SJSA1 (cell line): Measurements from ENCODE around the gene SLC43A2. TPM values are rescaled to one million over a fixed set of nuclear protein-coding genes. Genes with fewer than 3 reads are reported as not detected.

ENCODE experiments used
- DNase-seq, 2 experiments: peaks; one replicate each; pipeline ENCODE4 v3.0.0-alpha.2; 2015 to 2020; ENCODE audit warnings: low spot score in 2 of 2, low read depth in 1 of 2
- H3K27ac ChIP-seq: fragments of 250-450 bp; sonication (Bioruptor Pico); 2 replicates; pipeline ENCODE4 v1.5.1; 2020; ENCODE audit warnings: mild to moderate bottlenecking, moderate library complexity
- H3K27me3 ChIP-seq: fragments of 250-450 bp; sonication (Bioruptor Pico); replicated peaks from 2 replicates; pipeline ENCODE4 v1.5.1; 2020; ENCODE audit warnings: mild to moderate bottlenecking, moderate library complexity
- H3K36me3 ChIP-seq: fragments of 250-450 bp; sonication (Bioruptor Pico); 2 replicates; pipeline ENCODE4 v1.5.1; 2020; ENCODE audit warnings: mild to moderate bottlenecking
- H3K4me1 ChIP-seq: fragments of 250-450 bp; sonication (Bioruptor Pico); replicated peaks from 2 replicates; pipeline ENCODE4 v1.6.1; 2021; ENCODE audit warnings: mild to moderate bottlenecking
- H3K4me3 ChIP-seq: fragments of 250-450 bp; sonication (Bioruptor Pico); 2 replicates; pipeline ENCODE4 v1.5.1; 2020; ENCODE audit warnings: mild to moderate bottlenecking
- H3K9me3 ChIP-seq: fragments of 250-450 bp; sonication (Bioruptor Pico); replicated peaks from 2 replicates; pipeline ENCODE4 v1.5.1; 2020; ENCODE audit warnings: mild to moderate bottlenecking
- total RNA-seq: library from RNA; depleted of rRNA; stranded (reverse); fragments of >200 nt; shearing (Covaris generic); gene quantifications from 2 replicates; pipeline ENCODE4 v1.2.3, GENCODE V29; 2014

The SLC43A2 gene
- total RNA-seq, 1 experiment from 2014 or later = 3.4 TPM

DNA sequence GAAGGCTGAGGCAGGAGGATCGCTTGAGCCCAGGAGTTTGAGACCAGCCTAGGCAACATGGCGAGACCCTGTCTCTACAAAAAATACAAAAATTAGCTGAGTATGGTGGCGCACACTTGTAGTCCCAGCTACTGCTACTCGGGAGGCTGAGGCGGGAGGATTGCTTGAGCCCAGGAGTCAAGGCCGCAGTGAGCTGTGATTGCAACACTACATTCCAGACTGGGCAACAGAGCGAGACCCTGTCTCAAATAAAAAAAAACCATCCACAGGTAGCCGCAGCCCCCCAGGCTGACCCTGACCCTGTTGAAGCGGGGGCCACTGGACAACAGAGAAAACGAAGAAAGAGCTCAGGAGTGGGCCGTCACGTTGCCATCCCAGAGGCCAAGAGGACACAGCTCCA lies 4.0 kb downstream of the SLC43A2 start:
- no peak for DNase-seq
- no peak overlapping the region for H3K27ac ChIP-seq
- no peaks in the 10 kb centered on the region for H3K27me3 ChIP-seq
- H3K4me3 ChIP-seq = no peak overlapping the region
- H3K9me3 ChIP-seq = no peaks in the 10 kb centered on the region
- peaks cover 16% of the 10 kb centered on the region for H3K4me1 ChIP-seq
- no peaks in the 10 kb centered on the region for H3K36me3 ChIP-seq

DNA sequence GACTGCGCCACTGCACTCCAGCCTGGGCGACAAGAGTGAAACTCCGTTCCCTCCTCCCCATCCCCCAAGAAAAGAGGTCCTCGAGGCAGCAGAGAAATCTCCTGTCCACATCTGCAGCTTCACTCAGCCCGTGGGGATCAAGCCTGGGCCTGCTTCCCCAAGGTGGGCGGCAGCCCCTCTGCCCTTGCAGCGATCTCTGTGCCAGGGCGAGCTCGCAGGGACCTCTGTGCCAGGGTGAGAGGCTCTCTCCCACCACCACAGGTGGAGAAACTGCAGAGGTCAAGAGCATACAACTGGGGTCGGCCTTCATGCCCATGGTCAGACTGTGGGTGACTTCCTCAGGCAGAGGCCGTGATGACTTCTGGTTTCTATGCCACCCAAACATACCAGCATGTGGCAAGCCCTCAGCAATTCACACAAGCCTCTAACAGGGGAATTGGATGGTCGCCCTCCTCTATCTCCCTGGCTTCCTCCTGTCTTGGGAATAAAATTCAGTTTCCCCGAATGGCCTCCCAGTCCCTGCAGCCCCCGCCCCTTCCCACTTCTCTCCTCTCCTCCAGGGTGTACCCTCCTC lies 5.5 kb downstream of the SLC43A2 start:
- Histone ChIP-seq H3K27ac (no peak overlapping the region), H3K4me1 (peaks cover 6% of the 10 kb centered on the region), H3K36me3 (no peaks in the 10 kb centered on the region), H3K9me3 (no peaks in the 10 kb centered on the region), H3K27me3 (no peaks in the 10 kb centered on the region), H3K4me3 (no peak overlapping the region)
- no peak for DNase-seq

DNA sequence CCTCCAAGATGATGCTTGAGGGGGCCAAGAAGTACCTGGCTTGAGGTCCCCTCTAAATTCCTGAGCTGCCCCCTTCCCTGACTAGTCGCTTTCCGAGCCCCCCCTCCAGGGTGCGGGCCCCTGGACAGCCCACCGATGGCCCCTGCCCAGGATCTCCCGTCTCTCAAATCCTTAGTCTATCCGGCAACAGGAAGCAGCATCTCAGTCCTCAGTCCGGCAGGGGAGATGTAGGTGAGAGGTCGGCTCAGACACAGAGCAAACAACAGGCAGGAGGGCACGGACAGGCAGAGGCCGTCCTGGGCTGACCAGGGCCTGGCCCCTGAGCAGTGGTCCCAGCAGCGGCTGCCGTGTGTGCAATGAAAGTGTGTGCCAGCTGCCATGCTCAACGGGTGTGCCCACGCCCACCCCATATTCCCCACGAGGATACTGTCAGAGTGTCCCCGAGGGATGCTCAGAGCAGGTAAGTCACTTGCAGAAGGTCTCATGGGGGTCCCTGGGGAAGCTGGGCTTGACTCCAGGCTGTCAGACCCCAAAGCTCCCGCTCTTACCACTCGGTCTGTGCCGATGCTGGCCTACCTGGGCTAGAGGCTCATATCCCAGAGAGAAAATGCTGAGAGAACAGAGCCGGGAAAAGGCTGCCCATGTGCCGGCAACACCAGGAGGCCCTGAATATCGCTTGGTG lies 7.2 kb downstream of the SLC43A2 start:
- DNase-seq = no peak
- Histone ChIP-seq H3K36me3 (no peaks in the 10 kb centered on the region), H3K27me3 (no peaks in the 10 kb centered on the region), H3K9me3 (no peaks in the 10 kb centered on the region), H3K27ac (no peak overlapping the region), H3K4me1 (peaks cover 8% of the 10 kb centered on the region), H3K4me3 (no peak overlapping the region)

DNA sequence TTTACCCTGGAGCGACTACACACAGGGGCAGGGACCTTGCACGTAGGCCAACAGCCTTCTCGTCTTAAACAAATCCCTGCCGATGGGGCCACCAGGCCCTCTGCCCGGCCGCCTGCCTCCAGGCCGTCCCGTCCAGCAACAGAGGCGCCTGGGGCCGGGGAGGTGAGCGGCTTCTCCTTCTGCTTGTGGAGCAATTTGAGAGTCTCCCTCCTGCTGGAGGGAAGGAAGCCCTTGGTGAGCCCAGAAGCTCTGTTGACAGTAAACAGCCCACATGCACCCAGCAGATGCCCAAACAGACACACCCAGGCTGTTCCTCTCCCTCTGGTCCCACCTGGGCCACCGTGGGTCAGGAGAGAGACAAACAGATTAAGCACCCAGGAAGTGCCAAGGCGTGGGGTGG lies 8.1 kb downstream of the SLC43A2 start:
- Histone ChIP-seq H3K4me1 (peaks cover 8% of the 10 kb centered on the region), H3K27ac (no peak overlapping the region), H3K9me3 (no peaks in the 10 kb centered on the region), H3K27me3 (no peaks in the 10 kb centered on the region), H3K36me3 (no peaks in the 10 kb centered on the region), H3K4me3 (no peak overlapping the region)
- DNase-seq = no peak

DNA sequence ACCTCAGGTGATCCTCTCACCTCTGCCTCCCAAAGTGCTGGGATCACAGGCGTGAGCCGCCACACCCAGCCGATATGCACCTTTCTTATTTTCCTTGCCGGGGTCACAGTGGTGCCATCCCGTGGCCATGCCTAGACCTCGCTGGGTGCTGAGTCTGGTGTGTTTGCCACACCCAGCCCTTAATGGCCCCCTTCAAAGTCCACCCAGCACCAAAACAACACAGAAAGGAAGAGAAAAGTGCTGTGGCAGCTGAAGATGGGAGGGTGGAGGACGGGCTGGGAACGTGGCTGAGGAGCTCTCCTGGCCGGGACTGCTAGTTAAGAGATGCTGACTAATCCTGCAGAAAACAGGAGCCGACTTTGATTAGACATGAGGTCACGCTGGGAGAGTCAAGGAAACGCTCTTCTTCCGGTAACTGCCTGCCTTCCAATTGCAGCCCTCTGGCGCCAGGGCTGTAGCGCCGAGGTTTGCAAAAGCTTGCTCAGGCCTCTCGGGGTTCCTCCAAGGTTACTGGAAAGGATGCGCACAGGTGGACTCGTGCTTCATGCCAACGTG lies 10.9 kb downstream of the SLC43A2 start:
- H3K9me3 ChIP-seq = no peaks in the 10 kb centered on the region
- H3K4me3 ChIP-seq = no peak overlapping the region
- H3K27me3 ChIP-seq = no peaks in the 10 kb centered on the region
- no peaks in the 10 kb centered on the region for H3K36me3 ChIP-seq
- H3K27ac ChIP-seq = no peak overlapping the region
- DNase-seq = peak in 1 of 2 experiments; percentile 31
- peaks cover 8% of the 10 kb centered on the region for H3K4me1 ChIP-seq

DNA sequence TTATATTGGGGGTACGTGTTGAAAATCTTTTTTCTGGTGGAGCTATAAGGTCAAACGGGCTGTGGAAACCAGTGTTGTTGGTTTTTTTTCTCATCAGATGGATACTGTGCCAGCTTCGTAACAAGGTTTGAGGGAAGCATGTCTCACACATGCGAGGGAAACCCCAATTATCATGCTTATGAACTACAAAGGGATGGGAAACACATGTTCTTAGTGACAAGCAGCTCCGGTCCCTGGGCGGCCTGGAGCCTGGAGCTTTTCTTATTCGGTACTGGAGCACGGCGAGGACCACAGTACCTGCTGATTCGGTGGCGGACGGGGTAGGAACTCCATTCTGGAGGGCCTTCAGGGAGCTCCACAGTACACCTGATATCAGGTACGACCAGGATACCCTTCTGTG lies 12.5 kb downstream of the SLC43A2 start:
- Histone ChIP-seq H3K4me1 (peaks cover 8% of the 10 kb centered on the region), H3K9me3 (no peaks in the 10 kb centered on the region), H3K27ac (no peak overlapping the region), H3K36me3 (no peaks in the 10 kb centered on the region), H3K4me3 (no peak overlapping the region), H3K27me3 (no peaks in the 10 kb centered on the region)
- DNase-seq = no peak

DNA sequence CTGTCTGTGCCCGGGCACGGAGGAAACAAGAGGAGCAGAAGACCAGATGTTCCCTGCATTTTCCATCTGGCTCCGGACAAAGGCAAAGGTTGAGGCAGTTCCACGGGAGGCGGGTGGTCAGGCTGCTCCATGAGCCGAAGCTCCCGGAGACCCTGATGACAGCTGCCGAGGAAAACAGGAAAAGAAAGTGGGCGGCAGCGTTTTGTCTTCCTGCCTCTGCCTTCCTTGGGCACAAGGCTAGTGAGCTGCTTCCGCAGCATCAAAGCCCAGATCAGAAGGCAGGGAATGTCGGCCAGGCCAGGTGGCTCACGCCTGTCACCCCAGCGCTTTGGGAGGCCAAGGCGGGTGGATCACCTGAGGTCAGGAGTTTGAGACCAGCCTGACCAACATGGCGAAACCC lies 16.2 kb downstream of the SLC43A2 start:
- no peak for DNase-seq
- Histone ChIP-seq H3K36me3 (no peaks in the 10 kb centered on the region), H3K4me3 (no peak overlapping the region), H3K27me3 (no peaks in the 10 kb centered on the region), H3K27ac (no peak overlapping the region), H3K4me1 (peaks cover under 1% of the 10 kb centered on the region), H3K9me3 (no peaks in the 10 kb centered on the region)

DNA sequence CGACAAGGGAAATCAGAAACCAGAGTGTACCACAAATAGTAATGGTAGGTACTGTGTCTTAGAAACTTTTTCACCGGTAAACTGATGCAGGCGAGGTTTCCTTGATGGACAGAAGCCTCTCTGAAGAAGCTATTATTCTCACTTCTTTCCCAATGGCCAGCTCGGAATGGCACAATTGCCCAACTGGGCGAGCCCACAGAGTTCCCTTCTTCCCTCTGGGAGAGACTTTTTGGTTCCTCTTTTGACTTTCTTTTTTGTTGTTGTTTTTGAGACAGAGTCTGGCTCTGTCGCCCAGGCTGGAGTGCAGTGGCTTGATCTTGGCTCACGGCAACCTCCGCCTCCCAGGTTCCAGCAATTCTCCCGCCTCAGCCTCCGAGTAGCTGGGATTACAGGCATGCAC lies 16.9 kb downstream of the SLC43A2 start:
- DNase-seq = no peak
- no peaks in the 10 kb centered on the region for H3K27me3 ChIP-seq
- no peaks in the 10 kb centered on the region; the same call in 1 of the 2 replicates for H3K4me1 ChIP-seq
- H3K27ac ChIP-seq = no peak overlapping the region
- H3K9me3 ChIP-seq = no peaks in the 10 kb centered on the region
- no peak overlapping the region for H3K4me3 ChIP-seq
- H3K36me3 ChIP-seq = no peaks in the 10 kb centered on the region

DNA sequence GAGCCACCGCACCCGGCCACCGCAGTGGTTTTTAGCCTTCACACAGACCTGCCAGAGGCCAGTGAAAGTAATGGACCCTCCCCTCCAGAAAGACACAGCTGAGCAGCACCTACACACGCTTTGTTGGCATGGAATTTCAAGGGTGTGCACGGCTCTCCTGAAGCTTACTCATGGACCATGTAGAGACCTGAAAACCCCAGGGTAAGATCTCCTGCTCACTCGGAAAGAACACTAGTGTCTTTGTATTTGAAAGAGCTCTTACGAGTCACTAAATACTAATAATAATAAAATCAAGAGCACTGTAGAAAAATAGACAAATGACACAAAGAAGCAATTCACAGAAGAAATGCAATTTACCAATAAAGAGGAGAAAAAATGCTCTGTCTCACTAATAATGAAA lies 20.0 kb downstream of the SLC43A2 start:
- no peak for DNase-seq
- no peaks in the 10 kb centered on the region for H3K9me3 ChIP-seq
- H3K27me3 ChIP-seq = no peaks in the 10 kb centered on the region

DNA sequence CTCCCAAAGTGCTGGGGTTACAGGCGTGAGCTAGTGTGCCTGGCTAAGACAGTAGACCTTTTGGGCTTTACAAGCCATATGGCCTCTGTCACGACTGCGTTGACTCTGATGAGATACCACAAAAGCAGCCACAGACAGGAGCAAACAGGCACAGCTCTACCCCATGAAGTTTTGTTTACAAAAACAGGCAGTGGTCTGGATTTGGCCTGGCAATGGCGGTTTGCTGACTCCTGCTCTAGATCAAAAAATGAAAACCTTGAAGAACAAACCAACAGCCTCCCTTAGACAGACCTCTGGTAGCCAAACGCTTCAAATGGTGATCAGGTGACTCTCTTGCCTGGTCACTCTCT lies 20.7 kb downstream of the SLC43A2 start:
- no peak overlapping the region for H3K4me3 ChIP-seq
- no peak overlapping the region for H3K27ac ChIP-seq
- DNase-seq = no peak
- no peaks in the 10 kb centered on the region for H3K27me3 ChIP-seq
- no peaks in the 10 kb centered on the region for H3K36me3 ChIP-seq
- no peaks in the 10 kb centered on the region; the same call in 1 of the 2 replicates for H3K4me1 ChIP-seq
- H3K9me3 ChIP-seq = no peaks in the 10 kb centered on the region

More for the DNA sequence above, 20.0 kb downstream of the SLC43A2 start:
- Histone ChIP-seq H3K4me3 (no peak overlapping the region), H3K27ac (no peak overlapping the region), H3K4me1 (no peaks in the 10 kb centered on the region; the same call in 1 of the 2 replicates), H3K36me3 (no peaks in the 10 kb centered on the region)

DNA sequence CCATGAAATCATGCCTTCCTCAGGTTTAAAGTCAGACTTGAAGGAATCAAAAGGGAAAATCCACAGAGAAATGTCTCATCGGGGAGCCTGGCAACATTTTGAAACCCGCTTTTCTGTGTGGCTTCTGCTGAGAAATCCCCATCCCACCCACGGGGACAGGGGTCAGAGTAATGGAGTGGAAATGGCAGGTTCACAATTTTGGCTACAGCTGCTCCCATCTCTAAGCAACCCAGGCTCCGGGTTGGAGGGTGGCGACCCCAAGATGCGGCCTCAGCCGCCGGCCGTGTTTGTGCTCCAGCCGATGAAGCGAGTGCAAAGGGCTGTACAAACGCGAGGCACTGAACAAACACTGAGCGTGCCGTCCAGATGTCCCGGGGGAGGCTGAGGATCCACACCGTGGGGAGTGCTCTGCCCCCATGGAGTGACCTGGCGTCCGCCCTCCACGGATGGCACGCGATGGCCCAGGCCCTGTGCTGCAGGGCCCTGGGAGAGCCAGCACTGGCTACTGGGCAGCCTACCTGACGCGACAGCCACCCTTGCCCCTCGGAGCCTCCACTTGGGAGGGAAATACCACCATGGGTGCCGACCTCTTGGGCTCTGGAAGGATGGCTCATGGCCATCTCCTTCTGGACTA lies 22.2 kb downstream of the SLC43A2 start:
- H3K9me3 ChIP-seq = no peaks in the 10 kb centered on the region
- H3K4me1 ChIP-seq = no peaks in the 10 kb centered on the region; the same call in 1 of the 2 replicates
- no peak overlapping the region for H3K4me3 ChIP-seq
- no peak for DNase-seq
- H3K36me3 ChIP-seq = no peaks in the 10 kb centered on the region
- H3K27ac ChIP-seq = no peak overlapping the region
- no peaks in the 10 kb centered on the region for H3K27me3 ChIP-seq

DNA sequence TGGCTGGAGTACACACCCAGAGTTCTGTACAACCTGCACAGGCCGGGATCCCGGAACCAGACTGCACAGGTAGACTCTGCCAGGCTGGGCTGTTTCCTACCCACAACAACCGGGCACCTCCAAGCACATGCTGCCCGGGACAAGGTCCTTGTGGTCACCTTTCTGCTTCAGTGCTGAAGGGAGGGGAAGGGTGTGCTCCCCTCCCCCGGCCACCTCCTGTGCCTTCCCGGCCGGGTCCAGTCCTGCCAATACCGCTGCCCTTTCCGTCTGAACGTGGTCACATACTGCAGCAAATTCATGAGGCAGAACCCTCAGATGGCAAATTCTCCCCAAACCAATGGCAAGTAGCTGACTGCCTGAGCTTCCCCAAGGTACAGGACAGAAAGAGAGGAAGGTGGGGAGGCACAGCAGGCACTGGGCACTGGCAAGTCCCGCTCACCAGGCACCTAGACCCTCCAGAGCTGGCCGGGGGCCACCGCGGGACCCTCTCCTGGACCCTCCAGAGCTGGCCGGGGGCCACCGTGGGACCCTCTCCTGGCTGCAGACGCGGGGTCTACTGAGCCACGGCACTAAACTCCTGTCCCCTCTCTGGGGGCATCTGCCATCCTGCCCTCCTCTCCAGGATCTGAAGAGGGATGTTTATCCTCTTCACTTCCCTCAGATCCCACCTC lies 22.8 kb downstream of the SLC43A2 start:
- Histone ChIP-seq H3K9me3 (no peaks in the 10 kb centered on the region), H3K4me3 (no peak overlapping the region), H3K36me3 (no peaks in the 10 kb centered on the region), H3K27me3 (no peaks in the 10 kb centered on the region), H3K27ac (no peak overlapping the region), H3K4me1 (no peaks in the 10 kb centered on the region; the same call in 1 of the 2 replicates)
- no peak for DNase-seq

DNA sequence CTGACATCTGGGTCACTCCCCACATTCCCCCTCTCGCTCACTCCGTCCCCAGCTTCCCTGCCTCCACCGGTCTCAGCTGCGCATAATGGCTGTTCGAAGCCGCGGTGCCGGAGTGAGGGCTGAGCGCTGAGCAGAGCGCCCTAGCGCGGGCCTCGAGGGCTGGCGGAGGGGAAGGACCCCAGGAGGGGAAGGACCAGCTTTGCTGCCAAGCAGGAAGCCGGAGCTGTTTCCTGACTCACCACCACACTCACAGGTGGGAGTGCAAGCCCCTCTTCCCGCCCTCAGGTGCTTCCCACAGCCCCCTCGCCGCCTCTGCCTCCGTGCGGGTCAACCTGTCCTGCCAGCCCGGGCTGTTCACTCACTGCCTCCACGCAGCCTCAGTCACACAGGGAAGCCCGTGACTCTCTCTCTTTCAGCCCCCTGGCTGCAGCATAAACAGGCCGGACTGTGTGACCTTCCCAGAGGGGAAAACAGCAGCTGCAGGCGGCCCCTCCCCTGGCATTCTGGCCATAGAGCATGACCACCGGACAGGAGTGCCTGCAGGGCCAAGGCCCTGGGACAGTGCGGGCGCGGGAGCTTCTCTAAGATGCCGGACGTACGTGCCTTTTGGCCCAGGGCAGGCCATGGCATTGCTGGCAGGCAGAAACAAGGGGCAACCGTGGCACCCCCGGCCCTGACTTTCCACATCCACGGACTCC lies 23.7 kb downstream of the SLC43A2 start:
- no peaks in the 10 kb centered on the region for H3K9me3 ChIP-seq
- no peak overlapping the region for H3K27ac ChIP-seq
- H3K4me1 ChIP-seq = no peaks in the 10 kb centered on the region; the same call in 1 of the 2 replicates
- no peaks in the 10 kb centered on the region for H3K27me3 ChIP-seq
- no peak overlapping the region for H3K4me3 ChIP-seq
- no peaks in the 10 kb centered on the region for H3K36me3 ChIP-seq
- no peak for DNase-seq
